ENCODE measurements around the gene MYPN.

The MYPN gene

DNA sequence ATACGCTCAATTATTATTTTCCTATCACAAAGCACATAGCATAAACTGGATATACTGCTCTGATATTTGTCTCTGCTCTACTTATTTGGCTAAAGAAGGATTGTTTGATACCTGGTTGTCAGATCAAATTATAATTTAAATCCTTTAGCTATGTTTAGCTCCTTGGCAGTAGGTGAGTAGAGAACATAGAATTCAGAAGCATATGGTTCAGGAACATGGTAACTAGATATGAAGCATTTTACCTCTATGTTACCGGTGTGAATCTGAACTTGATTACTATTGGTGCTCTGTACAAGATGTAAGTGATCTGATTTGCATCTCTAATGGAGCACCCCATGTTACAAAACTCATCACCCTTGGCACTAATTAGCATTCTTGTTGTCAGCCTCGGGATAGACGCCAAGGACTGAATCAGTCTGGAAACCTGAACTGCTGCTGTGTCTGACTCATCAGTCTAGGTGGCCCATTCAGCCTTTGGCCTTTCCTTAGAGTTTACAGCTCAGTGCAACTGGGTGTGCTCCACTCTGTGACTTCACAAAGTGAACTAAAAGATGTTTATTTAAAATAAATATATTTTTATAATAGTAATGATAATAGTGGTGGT is 12.3 kb upstream of the MYPN start:
- DNase-seq, result no peak

DNA sequence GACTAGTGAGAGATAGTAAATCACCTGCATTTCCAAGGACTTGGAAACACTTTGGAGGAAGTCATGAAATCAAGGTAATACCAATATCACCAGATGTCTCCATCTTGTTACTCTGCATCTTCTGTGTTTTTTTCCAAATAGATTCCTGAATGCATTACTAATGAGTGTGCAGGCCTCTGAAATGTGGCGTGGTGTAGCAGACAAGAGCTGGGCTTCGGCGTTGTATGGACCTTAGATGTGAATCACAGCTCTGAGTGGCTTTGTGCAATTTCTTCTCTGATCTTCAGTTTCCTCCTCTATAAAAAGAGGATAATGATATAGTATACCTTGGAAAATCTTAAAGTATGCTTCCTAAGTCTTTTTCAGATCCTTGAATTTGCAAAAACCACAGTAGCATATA is 9.6 kb upstream of the MYPN start:
- DNase-seq, result no peak

DNA sequence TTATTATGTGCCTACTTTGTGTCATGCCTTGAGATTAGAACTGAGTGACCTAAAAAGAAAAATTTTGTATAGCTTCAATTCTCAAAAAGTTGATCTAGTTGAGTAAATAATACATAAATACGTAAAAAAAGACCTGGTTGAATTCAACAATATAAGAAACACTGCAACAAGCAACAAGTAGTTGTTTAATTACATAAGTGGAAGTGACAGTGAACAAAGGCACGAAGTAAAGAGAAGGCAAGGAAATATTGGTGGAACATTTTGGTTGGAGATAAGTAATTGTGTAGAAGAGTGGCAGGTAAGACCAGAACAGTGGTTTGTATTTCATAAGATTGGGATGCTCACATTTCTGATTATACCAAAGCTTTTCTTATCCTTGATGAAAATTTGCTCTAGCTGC is 8.2 kb upstream of the MYPN start:
- DNase-seq, result no peak

DNA sequence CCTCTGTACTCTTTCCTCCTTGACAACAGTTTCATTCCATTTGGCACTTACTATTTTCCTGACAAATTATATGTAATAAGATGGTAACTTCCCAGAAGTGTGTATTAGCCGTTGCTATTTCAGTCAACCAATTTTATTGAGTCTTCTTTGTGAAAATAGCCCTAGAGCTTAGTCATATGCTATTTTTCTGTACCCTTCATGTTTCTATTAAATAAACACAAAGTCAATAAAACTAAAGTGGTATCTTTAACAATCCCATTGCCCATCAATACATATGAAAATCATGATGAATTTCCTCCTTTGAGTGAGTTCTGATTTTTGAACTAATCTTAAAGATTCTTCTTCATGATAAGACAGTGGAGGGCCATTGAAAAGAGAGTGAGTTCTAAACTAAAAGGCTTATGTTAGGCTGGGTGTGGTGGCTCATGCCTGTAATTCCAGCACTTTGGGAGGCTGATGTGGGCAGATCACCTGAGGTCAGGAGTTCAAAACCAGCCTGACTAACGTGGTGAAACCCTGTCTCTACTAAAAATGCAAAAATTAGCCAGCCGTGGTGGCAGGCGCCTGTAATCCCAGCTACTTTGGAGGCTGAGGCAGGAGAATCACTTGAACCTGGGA is 5.9 kb upstream of the MYPN start:
- no peak for DNase-seq

DNA sequence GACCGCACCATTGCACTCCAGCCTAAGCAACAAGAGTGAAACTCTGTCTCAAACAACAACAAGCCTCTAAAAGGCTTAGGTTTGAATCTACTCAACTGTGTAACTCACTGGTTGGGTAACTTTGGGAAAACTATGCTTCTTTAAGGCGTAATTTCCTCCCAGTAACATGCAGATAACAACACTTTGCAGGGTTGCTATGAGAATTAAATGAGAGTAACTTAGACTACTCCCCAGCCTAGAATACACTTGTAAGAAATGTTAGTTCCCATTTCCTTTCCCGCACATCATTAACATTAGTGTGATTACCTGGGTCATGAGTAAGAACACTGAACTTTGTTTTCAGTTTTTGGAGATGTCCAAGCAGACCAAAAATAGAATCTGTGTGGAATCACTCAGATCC is 5.4 kb upstream of the MYPN start:
- no peak for DNase-seq

DNA sequence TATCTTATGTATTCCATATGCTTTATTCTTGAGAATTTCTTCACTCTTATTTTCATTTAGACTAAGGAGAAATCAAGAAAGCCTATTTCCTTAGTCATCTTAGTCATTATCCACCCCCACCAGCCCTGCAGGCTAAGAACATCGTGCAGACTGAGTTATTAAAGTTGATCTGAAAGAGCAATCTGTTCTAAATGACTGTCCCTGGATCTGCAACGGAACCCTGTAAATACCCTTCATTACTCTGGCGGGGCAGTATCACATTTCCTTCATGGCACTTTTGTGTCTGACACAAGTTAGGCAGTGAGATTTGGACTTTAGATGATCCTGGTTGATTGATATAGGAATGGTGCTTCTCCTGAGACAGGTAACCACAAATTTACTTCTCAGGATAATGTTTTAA is 3.5 kb upstream of the MYPN start:
- DNase-seq, result no peak

DNA sequence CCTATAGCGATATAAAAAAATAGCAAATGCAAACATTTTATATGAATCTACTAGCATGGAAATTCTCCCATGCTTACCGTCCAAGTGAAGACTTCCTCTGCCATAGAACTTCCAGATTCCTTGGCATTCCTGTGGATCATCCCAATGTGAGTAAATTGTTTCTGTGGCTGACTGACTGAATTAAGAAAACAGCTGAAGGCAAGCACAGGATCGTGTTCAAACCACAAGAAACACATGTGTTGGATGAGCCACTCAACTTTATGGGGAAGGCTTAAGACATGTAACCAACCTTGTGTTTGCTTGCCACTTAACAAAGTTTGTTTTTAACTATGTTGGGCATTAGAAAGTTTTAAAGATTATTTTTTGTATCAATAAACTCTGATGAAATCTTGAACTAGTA is 2.6 kb upstream of the MYPN start:
- DNase-seq, result no peak

DNA sequence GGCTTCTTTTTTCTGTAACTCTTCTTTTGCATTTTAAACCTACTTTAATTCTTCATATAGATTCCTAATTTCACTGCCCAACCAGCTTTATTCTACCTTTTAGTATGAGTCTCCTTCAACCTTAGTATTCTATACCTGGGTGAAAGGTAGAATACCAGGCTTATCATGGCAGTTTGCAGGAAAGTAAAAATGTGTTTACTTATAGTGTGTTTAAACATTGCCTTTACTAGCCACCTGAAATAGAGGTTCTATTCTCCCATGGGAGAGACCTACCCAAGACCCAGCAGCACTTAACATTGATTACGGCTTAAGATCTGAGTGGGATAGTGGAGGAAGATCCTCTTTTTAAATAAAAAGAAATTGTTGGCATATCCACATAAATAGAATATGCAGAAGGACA is 1.6 kb upstream of the MYPN start:
- DNase-seq, result no peak

DNA sequence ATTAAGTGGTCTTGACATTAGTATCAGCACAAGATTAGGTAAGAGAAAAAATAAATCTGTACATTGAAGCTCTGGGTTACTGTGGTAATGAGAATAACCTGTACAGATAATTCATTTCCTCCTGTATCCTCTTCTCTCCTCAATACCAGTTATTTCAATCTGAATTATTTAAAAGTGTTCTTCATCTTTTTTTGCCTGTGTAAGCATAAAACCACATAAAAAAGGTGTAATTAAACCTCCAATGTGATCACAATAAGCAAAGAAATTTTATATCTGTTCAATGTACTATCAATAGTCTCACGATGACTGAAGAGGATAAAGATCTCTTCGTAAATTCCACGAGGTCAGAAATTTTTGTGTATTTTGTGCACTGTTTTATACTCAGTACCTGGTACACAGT is 1.2 kb upstream of the MYPN start:
- no peak for DNase-seq

DNA sequence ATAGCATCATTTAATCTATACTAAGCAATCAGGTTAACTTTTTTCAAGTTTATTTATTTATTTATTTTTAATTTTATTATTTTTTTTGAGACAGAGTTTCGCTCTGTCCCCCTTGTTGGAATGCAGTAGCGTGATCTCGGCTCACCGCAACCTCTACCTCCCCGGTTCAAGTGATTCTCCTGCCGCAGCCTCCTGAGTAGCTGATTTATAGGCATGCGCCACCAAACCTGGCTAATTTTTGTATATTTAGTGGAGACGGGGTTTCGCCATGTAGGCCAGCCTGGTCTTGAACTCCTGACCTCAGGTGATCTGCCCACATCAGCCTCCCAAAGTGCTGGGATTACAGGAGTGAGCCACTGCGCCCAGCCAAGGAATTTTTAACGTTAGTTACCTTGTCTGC is 635 bp upstream of the MYPN start:
- DNase-seq, result no peak

DNA sequence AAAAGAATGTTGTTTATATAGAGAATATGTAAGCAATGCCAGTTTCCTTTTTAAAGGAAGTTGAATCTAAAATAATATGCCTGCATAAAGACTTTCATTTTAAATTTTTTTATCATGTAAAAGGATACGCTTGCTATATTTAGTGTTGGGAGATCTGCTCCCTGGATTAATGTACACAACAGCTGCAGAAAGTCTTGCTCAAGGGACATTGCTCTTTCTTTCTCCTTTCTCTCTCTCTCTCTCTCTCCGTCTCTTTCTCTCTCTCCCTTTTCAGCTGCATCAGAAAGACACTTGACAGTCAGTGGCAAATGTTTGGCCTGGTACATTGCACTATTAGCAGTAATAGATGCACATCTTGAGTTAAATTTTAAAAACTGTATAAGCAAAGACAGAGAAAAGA is 739 bp downstream of the MYPN start:
- no peak for DNase-seq

DNA sequence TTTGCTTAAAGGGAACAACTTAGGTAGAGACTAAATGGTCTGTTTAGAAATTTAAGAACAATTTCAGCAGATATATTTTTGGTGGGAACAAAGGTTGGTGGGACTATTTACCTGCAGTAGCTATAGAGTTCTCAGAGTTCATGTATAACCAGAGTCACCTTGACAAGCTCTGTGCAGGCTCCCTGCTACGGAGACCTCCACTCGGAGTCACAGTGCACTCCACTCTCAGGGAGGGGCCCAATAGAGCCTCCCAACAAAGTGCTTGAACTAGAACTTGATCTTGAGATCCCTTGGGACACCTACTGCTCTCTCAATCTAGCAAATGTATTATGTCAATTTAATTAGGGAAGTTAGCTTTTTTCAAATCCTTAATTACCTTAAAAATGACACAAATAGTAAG is 2.3 kb downstream of the MYPN start:
- no peak for DNase-seq

DNA sequence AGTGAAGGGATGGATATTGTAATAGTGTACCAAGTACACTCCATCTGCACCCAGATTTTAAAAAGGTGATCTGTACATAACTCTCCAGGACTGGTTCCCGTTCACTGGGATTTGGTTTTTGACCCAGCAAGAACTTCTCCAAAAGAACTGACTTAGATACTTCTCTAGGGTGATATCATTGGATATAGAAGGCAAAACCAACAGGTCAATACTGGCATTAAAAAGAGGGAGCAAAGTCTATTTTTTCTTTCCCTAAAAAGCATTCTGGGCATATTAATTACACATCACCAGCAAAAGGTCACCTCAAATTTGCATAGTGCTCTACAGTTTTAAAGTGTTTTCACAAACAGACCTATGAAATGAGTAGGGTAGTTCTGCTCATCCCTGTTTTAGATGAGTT is 3.5 kb downstream of the MYPN start:
- DNase-seq, result no peak

DNA sequence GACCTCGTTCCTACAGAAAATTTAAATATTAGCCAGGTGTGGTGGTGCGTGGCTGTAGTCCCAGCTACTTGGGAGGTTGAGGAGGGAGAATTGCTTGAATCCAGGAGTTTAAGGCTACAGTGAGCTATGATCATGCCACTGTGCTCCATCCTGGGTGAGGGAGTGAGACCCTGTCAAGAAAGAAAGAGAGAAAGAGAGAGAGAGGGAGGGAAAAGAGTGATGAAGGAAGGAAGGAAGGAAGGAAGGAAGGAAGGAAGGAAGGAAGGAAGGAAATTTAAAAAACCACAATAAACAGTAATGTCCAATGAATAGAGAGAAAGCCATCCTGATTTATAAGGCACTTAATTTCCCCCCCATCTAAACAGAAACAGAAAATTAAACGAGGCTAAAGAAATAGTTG is 9.4 kb downstream of the MYPN start:
- DNase-seq, result no peak

DNA sequence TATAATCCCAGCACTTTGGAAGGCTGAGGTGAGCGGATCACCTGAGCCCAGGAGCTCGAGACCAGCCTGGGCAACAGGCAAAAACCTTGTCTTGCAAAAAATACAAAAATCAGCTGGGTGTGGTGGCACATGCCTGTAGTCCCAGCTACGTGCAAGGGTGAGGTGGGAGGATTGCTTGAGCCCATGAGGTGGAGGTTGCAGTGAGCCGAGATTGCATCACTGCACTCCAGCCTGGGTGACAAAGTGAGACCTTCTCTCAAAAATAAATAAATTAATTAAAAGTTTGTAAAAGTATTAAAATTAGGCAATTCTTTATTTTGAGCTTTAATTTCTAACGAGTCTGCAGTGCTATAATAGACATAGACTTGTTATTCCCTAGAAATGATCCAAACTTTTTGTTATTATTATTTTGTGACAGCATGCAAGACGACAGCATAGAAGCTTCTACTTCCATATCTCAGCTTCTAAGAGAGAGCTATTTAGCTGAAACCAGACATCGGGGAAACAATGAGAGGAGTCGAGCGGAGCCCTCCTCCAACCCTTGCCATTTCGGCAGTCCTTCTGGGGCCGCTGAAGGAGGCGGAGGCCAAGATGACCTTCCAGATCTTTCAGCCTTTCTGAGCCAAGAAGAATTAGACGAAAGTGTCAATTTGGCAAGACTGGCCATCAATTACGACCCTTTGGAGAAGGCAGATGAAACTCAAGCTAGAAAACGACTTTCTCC is 11.9 kb downstream of the MYPN start:
- DNase-seq, result no peak

DNA sequence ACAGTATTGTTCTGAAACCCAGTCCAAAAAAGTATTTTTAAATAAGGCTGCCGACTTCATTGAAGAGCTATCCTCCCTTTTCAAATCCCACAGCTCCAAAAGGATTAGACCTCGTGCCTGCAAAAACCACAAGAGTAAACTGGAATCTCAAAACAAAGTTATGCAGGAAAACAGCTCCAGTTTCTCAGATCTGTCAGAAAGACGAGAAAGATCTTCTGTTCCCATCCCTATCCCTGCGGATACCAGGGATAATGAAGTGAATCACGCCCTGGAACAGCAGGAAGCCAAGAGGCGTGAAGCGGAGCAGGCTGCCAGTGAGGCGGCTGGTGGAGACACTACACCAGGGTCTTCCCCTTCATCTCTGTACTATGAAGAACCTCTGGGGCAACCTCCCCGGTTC is 12.6 kb downstream of the MYPN start:
- DNase-seq, result no peak

DNA sequence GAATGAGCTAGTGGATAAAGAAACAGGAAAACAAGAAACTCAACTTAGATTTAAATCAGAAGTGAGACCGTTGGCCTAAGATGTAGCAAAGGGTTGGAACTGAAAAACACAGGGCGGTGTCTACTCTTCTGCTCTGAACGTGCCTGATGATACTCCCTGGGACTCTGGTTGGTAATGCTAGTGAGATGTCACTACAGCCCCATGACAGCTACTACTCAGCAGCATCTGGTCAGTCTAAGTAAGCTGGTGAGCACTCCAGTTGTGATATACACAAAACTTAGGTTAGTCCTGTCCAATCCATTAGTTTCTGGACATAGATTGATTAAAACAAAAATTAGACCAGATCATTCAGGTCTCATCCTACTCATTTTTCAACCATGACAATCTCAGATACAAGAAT is 15.4 kb downstream of the MYPN start:
- no peak for DNase-seq

DNA sequence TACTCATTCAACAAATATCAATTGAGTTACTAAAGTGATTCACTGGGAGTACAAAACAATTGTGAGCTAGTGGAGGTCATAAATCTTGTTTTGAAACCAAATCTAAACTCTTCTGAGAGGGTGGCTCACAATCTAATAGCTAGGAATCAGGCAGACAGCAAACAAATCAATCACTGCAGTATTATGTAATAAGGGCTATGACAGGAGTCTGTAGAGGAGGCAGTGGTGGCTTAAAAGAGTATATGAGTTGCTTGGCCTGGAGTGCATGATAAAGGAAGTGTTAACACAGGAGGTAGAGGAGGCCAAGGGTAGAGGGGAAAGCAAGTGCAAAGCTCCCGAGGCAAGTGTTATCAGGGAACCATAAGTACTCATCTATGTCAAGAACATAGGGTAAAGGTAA is 16.5 kb downstream of the MYPN start:
- no peak for DNase-seq

DNA sequence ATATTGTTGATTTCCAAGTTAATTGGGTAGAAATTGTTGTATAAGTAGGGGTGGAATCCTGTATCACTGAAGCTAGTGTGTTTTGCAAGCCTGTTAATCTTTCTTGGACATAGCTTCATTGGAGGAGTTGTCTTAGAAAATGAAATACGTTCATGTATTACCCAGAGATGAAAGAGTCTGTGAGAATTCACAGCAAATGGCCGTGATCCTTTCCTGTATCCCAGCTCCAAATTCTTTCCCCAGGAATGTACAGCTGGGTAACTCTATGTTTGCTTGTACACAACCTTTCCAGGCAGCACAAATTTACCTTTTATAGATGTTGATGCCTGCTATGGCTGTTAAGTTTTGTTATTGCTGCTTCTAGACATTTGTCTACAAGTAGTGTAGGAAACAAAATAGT is 18.7 kb downstream of the MYPN start:
- no peak for DNase-seq

DNA sequence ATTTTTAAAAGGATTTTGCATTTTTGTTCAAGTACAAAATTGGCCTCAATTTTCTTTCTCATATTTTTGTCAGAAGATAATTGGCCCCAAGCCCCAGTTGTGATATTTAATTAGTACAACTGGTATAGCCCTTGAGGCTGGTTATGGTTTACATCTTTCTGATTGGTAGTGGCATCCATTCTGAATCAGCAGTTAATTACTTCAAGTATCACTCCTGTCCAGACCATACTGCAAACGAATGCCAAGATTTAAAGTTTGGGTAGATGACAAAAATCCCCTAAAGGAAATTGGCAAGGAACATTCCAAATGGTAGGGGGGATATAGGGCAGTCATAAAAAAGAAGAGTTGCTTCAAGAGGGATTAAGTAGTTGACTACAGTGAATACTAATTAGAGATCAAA is 23.1 kb downstream of the MYPN start:
- no peak for DNase-seq

DNA sequence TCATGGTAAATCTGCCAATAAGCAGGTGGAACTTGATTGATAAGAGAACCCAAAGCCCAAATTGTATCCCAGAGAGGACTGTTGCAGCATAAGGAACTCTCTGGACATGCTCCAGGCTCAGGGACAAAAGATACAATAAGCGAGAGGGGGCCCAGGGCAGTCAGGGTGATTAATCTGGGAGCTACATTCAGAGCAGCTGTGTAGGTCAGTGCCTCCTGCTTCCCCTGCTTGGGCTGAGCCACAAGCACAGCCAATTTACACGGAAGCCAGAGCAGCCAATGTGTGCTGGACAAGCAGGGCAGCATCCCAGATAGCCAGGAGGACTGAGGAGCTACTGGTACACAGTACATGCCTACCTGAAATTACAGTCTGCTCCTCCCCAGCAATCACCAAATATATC is 24.2 kb downstream of the MYPN start:
- DNase-seq, result no peak

DNA sequence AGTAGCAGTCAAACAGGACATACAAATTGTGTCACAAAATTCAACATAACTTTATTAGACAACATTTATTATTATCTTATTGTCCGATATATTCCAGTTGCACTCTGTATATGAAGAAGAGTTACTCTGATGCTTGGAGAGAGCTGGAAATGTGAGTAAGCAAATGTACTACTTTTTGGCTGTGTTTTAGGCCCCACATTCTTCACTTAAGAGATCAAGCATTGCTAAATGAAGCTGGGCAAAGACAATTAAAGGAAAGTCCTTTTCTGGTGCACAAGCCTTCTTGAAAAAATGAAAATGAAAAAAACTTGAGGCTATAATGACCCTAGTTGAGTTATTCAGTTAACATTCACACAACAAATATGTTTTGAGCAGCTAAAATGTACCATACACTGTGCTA is 26.1 kb downstream of the MYPN start:
- no peak for DNase-seq

DNA sequence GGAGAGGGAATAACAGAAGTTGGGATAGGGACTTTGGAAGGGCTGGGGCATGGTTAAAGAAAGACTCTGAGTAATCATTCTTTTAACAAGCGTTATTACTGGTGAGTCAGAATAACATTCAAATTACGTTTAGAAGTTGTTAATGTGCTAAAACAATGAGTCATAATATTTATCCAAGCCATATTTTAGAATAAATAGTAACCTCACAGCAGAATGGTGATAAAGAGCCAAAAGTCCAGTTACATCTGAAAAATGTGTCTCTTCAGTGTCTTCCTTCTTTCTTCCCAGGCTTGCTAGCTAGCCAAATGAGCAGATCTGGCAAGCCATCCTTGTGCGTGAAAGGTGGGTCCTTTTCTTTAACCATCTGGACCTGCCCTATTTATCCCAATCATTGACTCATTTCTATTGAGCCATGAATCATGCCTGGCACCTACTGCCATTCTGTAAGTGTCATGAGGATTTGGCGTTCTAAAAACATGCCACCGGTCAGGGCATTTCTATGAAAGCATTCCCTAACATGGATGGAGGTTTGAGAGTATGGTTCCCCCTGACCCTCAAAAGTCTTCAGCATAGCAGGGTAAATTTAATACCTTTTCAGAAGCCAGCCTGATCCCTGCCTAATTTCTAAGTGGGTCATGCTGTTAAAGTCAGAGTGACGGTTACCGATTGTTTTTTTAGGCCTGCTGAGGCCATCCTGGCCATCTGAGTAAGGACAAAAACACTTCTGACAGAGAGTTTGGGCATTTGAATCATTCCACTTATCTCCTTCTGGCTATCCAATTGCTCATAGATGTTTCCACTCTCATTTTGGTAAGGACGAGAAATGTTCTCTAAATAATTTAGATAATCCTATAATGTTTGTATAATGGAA is 26.9 kb downstream of the MYPN start:
- no peak for DNase-seq

DNA sequence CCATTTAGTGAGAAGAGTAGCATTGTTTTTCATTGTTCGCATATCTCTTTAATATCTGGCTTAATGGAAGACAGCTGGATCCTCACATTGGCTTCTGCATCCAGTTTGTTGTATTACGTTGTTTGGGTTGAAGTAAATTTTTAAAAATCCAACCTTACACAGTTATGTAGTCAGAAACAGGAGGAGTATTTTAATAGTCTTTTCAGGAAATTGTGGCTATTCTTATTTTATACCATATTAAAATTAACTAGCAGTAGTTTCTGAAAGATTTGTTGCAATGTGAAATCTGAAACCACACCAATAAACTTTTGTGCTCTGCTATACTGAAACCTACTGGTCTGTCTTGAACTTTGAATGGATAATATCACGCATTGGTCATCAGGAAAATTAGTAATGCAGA is 27.9 kb downstream of the MYPN start:
- no peak for DNase-seq
